Measurements from ENCODE around the gene P3R3URF.

P3R3URF gene

GRCh38 chr1:46193285-46193684 lies 17.0 kb upstream of the P3R3URF start:
- Histone ChIP-seq H3K79me2 (ENCODE audit: low read length) (peaks cover 3% of the 10 kb centered on the region; the same call in 1 of the 2 replicates), H3K27me3 (replicated peaks; ENCODE audit: insufficient read depth, low read length) (no peaks in the 10 kb centered on the region), H2AFZ (ENCODE audit: low read length) (no peak overlapping the region), H3F3A (ENCODE audit: insufficient read depth, low read length) (no peaks in the 10 kb centered on the region), H3K9me3 (replicated peaks; ENCODE audit: insufficient read depth, low read length) (no peaks in the 10 kb centered on the region), H3K4me3 (ENCODE audit: low read length) (no peak overlapping the region), H3K9ac (ENCODE audit: low read length) (no peak overlapping the region), H3K4me2 (ENCODE audit: low read depth, low read length) (no peak overlapping the region), H4K20me1 (ENCODE audit: insufficient read depth, low read length) (no peaks in the 10 kb centered on the region), H3K27ac (ENCODE audit: low read length) (no peak overlapping the region), H3K36me3 (replicated peaks; ENCODE audit: insufficient read depth, low read length) (no peaks in the 10 kb centered on the region), H3K9me2 (replicated peaks; ENCODE audit: insufficient read depth, low read length) (no peaks in the 10 kb centered on the region), H3K4me1 (ENCODE audit: low read length) (no peaks in the 10 kb centered on the region)
- DNase-seq: no peak
- TF ChIP-seq CTCF (IDR thresholded peaks at IDR 0.05; ENCODE audit: low read length) (no peak), EZH2 (optimal IDR thresholded peaks at IDR 0.05; ENCODE audit: low read depth, low read length) (no peak), EZH2phosphoT487 (IDR thresholded peaks at IDR 0.05; ENCODE audit: low read length) (no peak)

- Histone ChIP-seq H3K4me1 (ENCODE audit: low read length) (no peaks in the 10 kb centered on the region), H4K20me1 (ENCODE audit: insufficient read depth, low read length) (no peaks in the 10 kb centered on the region), H3K36me3 (replicated peaks; ENCODE audit: insufficient read depth, low read length) (no peaks in the 10 kb centered on the region), H3K27me3 (replicated peaks; ENCODE audit: insufficient read depth, low read length) (no peaks in the 10 kb centered on the region), H3K9me2 (replicated peaks; ENCODE audit: insufficient read depth, low read length) (no peaks in the 10 kb centered on the region), H3K9ac (ENCODE audit: low read length) (no peak overlapping the region), H2AFZ (ENCODE audit: low read length) (no peak overlapping the region), H3K4me2 (ENCODE audit: low read depth, low read length) (no peak overlapping the region), H3F3A (ENCODE audit: insufficient read depth, low read length) (no peaks in the 10 kb centered on the region), H3K4me3 (ENCODE audit: low read length) (no peak overlapping the region), H3K79me2 (ENCODE audit: low read length) (no peaks in the 10 kb centered on the region), H3K9me3 (replicated peaks; ENCODE audit: insufficient read depth, low read length) (no peaks in the 10 kb centered on the region), H3K27ac (ENCODE audit: low read length) (no peak overlapping the region)
- DNase-seq: no peak
- no peak for TF ChIP-seq CTCF (IDR thresholded peaks at IDR 0.05; ENCODE audit: low read length)
- no peak for TF ChIP-seq EZH2 (optimal IDR thresholded peaks at IDR 0.05; ENCODE audit: low read depth, low read length)
- no peak for TF ChIP-seq EZH2phosphoT487 (IDR thresholded peaks at IDR 0.05; ENCODE audit: low read length)
Observed at GRCh38 chr1:46192171-46192570, 15.9 kb upstream of the P3R3URF start.

- H3K79me2 ChIP-seq (ENCODE audit: low read length): no peaks in the 10 kb centered on the region
- H2AFZ ChIP-seq (ENCODE audit: low read length): no peak overlapping the region
- H3K4me1 ChIP-seq (ENCODE audit: low read length): no peaks in the 10 kb centered on the region
- no peaks in the 10 kb centered on the region for H3K9me2 ChIP-seq (replicated peaks; ENCODE audit: insufficient read depth, low read length)
- H3K27me3 ChIP-seq (replicated peaks; ENCODE audit: insufficient read depth, low read length): no peaks in the 10 kb centered on the region
- DNase-seq: no peak
- TF ChIP-seq EZH2phosphoT487 (IDR thresholded peaks at IDR 0.05; ENCODE audit: low read length) (no peak), CTCF (IDR thresholded peaks at IDR 0.05; ENCODE audit: low read length) (no peak), EZH2 (optimal IDR thresholded peaks at IDR 0.05; ENCODE audit: low read depth, low read length) (no peak)
- no peaks in the 10 kb centered on the region for H3F3A ChIP-seq (ENCODE audit: insufficient read depth, low read length)
- H3K4me3 ChIP-seq (ENCODE audit: low read length): no peak overlapping the region
- H3K27ac ChIP-seq (ENCODE audit: low read length): no peak overlapping the region
- H3K4me2 ChIP-seq (ENCODE audit: low read depth, low read length): no peak overlapping the region
- H3K9me3 ChIP-seq (replicated peaks; ENCODE audit: insufficient read depth, low read length): no peaks in the 10 kb centered on the region
- no peak overlapping the region for H3K9ac ChIP-seq (ENCODE audit: low read length)
- no peaks in the 10 kb centered on the region for H3K36me3 ChIP-seq (replicated peaks; ENCODE audit: insufficient read depth, low read length)
- H4K20me1 ChIP-seq (ENCODE audit: insufficient read depth, low read length): no peaks in the 10 kb centered on the region
Observed at GRCh38 chr1:46191033-46191701, 14.9 kb upstream of the P3R3URF start.
